ENCODE results near the gene FOXP1.

DNA sequence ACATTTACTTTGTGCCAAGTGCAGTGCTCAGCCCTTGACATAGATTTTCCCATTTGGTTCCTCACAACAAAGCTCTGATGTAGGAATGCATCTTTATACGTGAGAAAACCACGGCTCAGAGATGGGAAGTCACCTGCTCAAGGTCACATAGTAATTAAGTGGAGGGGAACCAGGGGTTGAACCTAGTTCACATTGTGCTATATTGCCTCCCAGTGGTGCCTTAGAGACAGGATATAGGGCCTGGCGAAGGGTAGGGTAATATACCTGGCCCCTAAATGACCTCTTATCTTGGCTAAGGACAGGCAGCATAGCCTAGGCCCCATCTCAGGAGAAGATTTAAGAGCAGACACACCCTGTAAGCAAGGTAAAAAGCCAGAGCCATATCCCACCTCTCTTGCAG lies 71.5 kb downstream of the FOXP1 start:
- TF ChIP-seq, protein P1, sequence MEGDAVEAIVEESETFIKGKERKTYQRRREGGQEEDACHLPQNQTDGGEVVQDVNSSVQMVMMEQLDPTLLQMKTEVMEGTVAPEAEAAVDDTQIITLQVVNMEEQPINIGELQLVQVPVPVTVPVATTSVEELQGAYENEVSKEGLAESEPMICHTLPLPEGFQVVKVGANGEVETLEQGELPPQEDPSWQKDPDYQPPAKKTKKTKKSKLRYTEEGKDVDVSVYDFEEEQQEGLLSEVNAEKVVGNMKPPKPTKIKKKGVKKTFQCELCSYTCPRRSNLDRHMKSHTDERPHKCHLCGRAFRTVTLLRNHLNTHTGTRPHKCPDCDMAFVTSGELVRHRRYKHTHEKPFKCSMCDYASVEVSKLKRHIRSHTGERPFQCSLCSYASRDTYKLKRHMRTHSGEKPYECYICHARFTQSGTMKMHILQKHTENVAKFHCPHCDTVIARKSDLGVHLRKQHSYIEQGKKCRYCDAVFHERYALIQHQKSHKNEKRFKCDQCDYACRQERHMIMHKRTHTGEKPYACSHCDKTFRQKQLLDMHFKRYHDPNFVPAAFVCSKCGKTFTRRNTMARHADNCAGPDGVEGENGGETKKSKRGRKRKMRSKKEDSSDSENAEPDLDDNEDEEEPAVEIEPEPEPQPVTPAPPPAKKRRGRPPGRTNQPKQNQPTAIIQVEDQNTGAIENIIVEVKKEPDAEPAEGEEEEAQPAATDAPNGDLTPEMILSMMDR (IDR thresholded peaks at IDR 0.05), result no peak
- no peak for TF ChIP-seq POLR2A (IDR thresholded peaks at IDR 0.05)

All from uterus (tissue), 2 donors.